Loucy (cell line): ENCODE measurements around the gene CNTFR.

Source experiments
- CTCF ChIP-seq: fragments of 200-600 bp; sonication (generic); conservative IDR thresholded peaks from 2 replicates; pipeline ENCODE4 v1.5.1; 2014; ENCODE audit warnings: mild to moderate bottlenecking, antibody characterized with exemption, low read length
- EZH2phosphoT487 ChIP-seq: fragments of 200-600 bp; IDR thresholded peaks from 2 replicates; pipeline ENCODE4 v1.6.1; 2018; ENCODE audit warnings: antibody characterized with exemption, mild to moderate bottlenecking, moderate library complexity, borderline replicate concordance

- no peak for TF ChIP-seq CTCF
- no peak for TF ChIP-seq EZH2phosphoT487
These were observed 74.7 kb downstream of the CNTFR start for GRCh38 chr9:34514816-34515215.
